ENCODE results near the gene TSHZ2. TPM values are rescaled to one million over a fixed set of nuclear protein-coding genes. Genes with fewer than 3 reads are reported as not detected.

TSHZ2 gene
- total and polyA plus RNA-seq, 9 of the 15 experiments (the other 6 are each of a cell fraction or from before 2014, with no cell fraction given) = 0.03 to 0.20 (median 0.05) TPM; not detected in 4

DNA sequence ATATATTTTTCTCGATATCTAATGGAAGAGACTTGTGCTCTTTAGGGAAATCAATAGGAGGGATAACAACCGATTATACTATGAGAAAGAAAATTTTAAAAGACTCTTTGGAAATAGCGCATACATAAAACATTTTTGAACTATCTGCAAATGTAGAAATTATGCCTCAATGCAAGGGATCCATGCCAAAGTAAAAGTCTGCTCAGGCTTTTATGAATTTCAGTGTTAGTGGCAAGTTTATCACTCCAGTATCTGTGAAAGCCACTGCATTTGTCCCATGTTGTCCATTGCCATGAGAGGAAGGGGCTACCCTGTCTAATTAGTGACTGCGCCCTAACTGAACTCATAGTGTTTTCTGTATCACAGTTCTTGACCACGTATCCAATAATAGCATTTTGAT lies 81.4 kb downstream of the TSHZ2 start:
- no peaks in the 10 kb centered on the region for H3K4me1 ChIP-seq (replicated peaks in 1 of 2; ENCODE audit: control insufficient read depth in 2 of 2, insufficient read depth in 2 of 2, low read length in 2 of 2)
- H3K9ac ChIP-seq (ENCODE audit: insufficient read depth in 1 of 2, low read depth in 2 of 2, low read length in 2 of 2) = no peak overlapping the region
- no peaks in the 10 kb centered on the region for H3K9me3 ChIP-seq (replicated peaks; ENCODE audit: control insufficient read depth, insufficient read depth, low read depth, low read length)
- no peaks in the 10 kb centered on the region for H3K9me1 ChIP-seq (ENCODE audit: control insufficient read depth, insufficient read depth, low read length)
- TF ChIP-seq SNIP1 (IDR thresholded peaks at IDR 0.05; ENCODE audit: low read depth) (no peak), PML (IDR thresholded peaks at IDR 0.05; ENCODE audit: low read length) (no peak), TAL1 (IDR thresholded peaks at IDR 0.05) (no peak), SAP30 (IDR thresholded peaks at IDR 0.05; ENCODE audit: borderline replicate concordance, insufficient read depth, low read depth, low read length, poor library complexity, severe bottlenecking) (no peak), HNRNPH1 (optimal IDR thresholded peaks at IDR 0.05; ENCODE audit: low read depth, low read length) (no peak), ARHGAP35 (IDR thresholded peaks at IDR 0.05; ENCODE audit: partially characterized antibody) (no peak)
- no peak overlapping the region for H3K27ac ChIP-seq (ENCODE audit: extremely low read depth, low read depth, low read length)
- FAIRE-seq (no peak), ATAC-seq (no peak), DNase-seq (ENCODE audit: extremely low read depth in 1 of 4, low spot score in 3 of 4) (no peak)
- in situ Hi-C loops (cut with MboI) = no loop called here
- H3K4me2 ChIP-seq (ENCODE audit: insufficient read depth, low read length) = no peak overlapping the region
- 1% methylated on average over 5 of the region's 5 CpGs for WGBS (ENCODE audit: insufficient coverage, low coverage, missing lambda C conversion rate)
- no peaks in the 10 kb centered on the region for H3K36me3 ChIP-seq (ENCODE audit: control insufficient read depth, insufficient read depth, low read length)
- no peak overlapping the region for H2AFZ ChIP-seq (ENCODE audit: low read depth, low read length)
- no peaks in the 10 kb centered on the region for H4K20me1 ChIP-seq (replicated peaks; ENCODE audit: control insufficient read depth, insufficient read depth, low read length)
- no peaks in the 10 kb centered on the region for H3K79me2 ChIP-seq (ENCODE audit: control insufficient read depth, insufficient read depth, low read length)
- ChIA-PET CTCF (ENCODE audit: low intra/inter-chr PET ratio) (no interaction called here), POLR2A (no interaction called here)
- no TSS peak for BruUV-seq (replicated peaks)
- peaks cover 5 to 16% of the 10 kb centered on the region in 2 experiments; a peak in 3 of 5 replicates for H3K27me3 ChIP-seq (ENCODE audit: control insufficient read depth in 2 of 2, insufficient read depth in 2 of 2, low read length in 2 of 2)
- H3K4me3 ChIP-seq = no peak overlapping the region
- intact Hi-C loops (cut with micrococcal nuclease) = no loop called here
